Measurements from ENCODE around the gene KIAA0825.

- TF ChIP-seq CTCF (conservative IDR thresholded peaks at IDR 0.05 in 1 of 2, IDR thresholded peaks at IDR 0.05 in 1 of 2; ENCODE audit: low read depth in 1 of 2, low read length in 2 of 2) (no peak), EZH2 (IDR thresholded peaks at IDR 0.05; ENCODE audit: low read length, missing control alignments) (no peak)
These were observed 379.1 kb downstream of the KIAA0825 start for GRCh38 chr5:94239266-94239665.

Measured in fibroblast of lung (primary cell).